HepG2 (cell line): Measurements from ENCODE around the gene LLGL1. TPM values are rescaled to one million over a fixed set of nuclear protein-coding genes. Genes with fewer than 3 reads are reported as not detected.
A peak's percentile ranks its signal among the peaks of the same experiment; 100 is the strongest.

Experiments
- HMG20B ChIP-seq: conservative IDR thresholded peaks from 2 replicates; pipeline ENCODE4 v1.6.1; 2016; ENCODE audit warnings: missing genetic modification reagents, missing compliant biosample characterization
- KAT8 ChIP-seq: IDR thresholded peaks from 2 replicates; pipeline ENCODE4 v1.6.1; 2016; ENCODE audit warnings: missing genetic modification reagents, missing compliant biosample characterization
- MLX ChIP-seq: IDR thresholded peaks from 2 replicates; pipeline ENCODE4 v1.6.1; 2016
- RCOR2 ChIP-seq: IDR thresholded peaks from 2 replicates; pipeline ENCODE4 v1.6.1; 2016; ENCODE audit warnings: missing biosample characterization, missing genetic modification reagents
- SOX13 ChIP-seq, 3 experiments: fragments of 450-650 bp in 1 of 3; sonication (generic) in 1 of 3; formaldehyde crosslinking in 1 of 3; IDR thresholded peaks in 2 of 3; conservative IDR thresholded peaks in 1 of 3; 2 replicates each; pipeline versions ENCODE4 v1.5.0 to v1.6.1; 2016 to 2020; ENCODE audit warnings: antibody characterized with exemption in 1 of 3, mild to moderate bottlenecking in 1 of 3, missing compliant biosample characterization in 1 of 3, missing genetic modification reagents in 1 of 3, moderate library complexity in 1 of 3
- TFDP1 ChIP-seq: IDR thresholded peaks from 2 replicates; pipeline ENCODE4 v1.6.1; 2016; ENCODE audit warnings: missing compliant biosample characterization, missing genetic modification reagents, borderline replicate concordance
- ZBED4 ChIP-seq: sonication (generic); formaldehyde crosslinking; IDR thresholded peaks from 2 replicates; pipeline ENCODE4 v1.4.0; 2020; ENCODE audit warnings: missing genetic modification reagents, borderline replicate concordance
- ZBTB7A ChIP-seq: sonication (generic); formaldehyde crosslinking; IDR thresholded peaks from 2 replicates; pipeline ENCODE4 v1.8.0; 2022; ENCODE audit warnings: mild to moderate bottlenecking, missing genetic modification reagents
- ZFP41 ChIP-seq: sonication (generic); formaldehyde crosslinking; IDR thresholded peaks from 2 replicates; pipeline ENCODE4 v1.4.0; 2020; ENCODE audit warnings: mild to moderate bottlenecking, missing genetic modification reagents, borderline replicate concordance
- ZFP62 ChIP-seq: sonication (generic); formaldehyde crosslinking; IDR thresholded peaks from 2 replicates; pipeline ENCODE4 v1.4.0; 2020; ENCODE audit warnings: missing genetic modification reagents
- ZHX2 ChIP-seq, 2 experiments: sonication (generic) in 1 of 2; formaldehyde crosslinking in 1 of 2; IDR thresholded peaks; 2 replicates each; pipeline versions ENCODE4 v1.6.1 to v1.9.0; 2014 to 2022; ENCODE audit warnings: antibody characterized with exemption in 1 of 2, borderline replicate concordance in 1 of 2, inconsistent platforms in 1 of 2, low read depth in 1 of 2, missing genetic modification reagents in 1 of 2
- ZNF660 ChIP-seq: sonication (generic); formaldehyde crosslinking; IDR thresholded peaks from 2 replicates; pipeline ENCODE4 v1.5.1; 2020; ENCODE audit warnings: mild to moderate bottlenecking, low read depth, missing genetic modification reagents, borderline replicate concordance
- ZNF709 ChIP-seq: sonication (generic); formaldehyde crosslinking; IDR thresholded peaks from 2 replicates; pipeline ENCODE4 v1.5.0; 2020; ENCODE audit warnings: mild to moderate bottlenecking, missing genetic modification reagents
- polyA plus RNA-seq, 8 experiments: library from polyadenylated mRNA; depleted of rRNA in 3 of 8; stranded (reverse) in 7 of 8; unstranded in 1 of 8; fragments of >200 nt; fragmentation: Illumina TruSeq in 4 of 8; extraction: Trizol in 4 of 8; gene quantifications; 2 replicates each; pipeline versions ENCODE4 v1.2.1 to v1.2.3, GENCODE V29; 2011 to 2016; ENCODE audit warnings: low read depth in 4 of 8, missing spikeins in 1 of 8, mixed read lengths in 1 of 8; ENCODE audit not compliant: insufficient read depth in 1 of 8
- total RNA-seq, 5 experiments: library from RNA; depleted of rRNA; stranded (reverse); fragments of >200 nt; fragmentation: Illumina TruSeq; extraction: Trizol; gene quantifications; 2 replicates each; pipeline ENCODE4 v1.2.3, GENCODE V29; 2016; ENCODE audit warnings: low read depth in 1 of 5

The LLGL1 gene
- total and polyA plus RNA-seq, 2 of the 13 experiments (the other 11 are each of a cell fraction or from before 2014, with no cell fraction given), result 15.0 to 15.3 TPM

GRCh38 chr17:18191236-18191667, 34.2 kb upstream of the LLGL1 start (continued):
- no peak for TF ChIP-seq MLX (CRISPR knock-in tag)
- peak; percentile 36; the same call in 1 of the 2 replicates for TF ChIP-seq KAT8 (CRISPR knock-in tag)
- no peak for TF ChIP-seq ZFP62 (CRISPR knock-in tag)
- 0 out of 2 replicates have a peak, but pooled peaks have one; percentile 42 for TF ChIP-seq ZBED4 (CRISPR knock-in tag)
- TF ChIP-seq SOX13 (IDR thresholded peaks at IDR 0.05), result no peak
- 0 out of 4 replicates have a peak, but pooled peaks of 1 of the 2 experiments have one; percentile 36 for TF ChIP-seq SOX13 (CRISPR knock-in tag; conservative IDR thresholded peaks at IDR 0.05 in 1 of 2, IDR thresholded peaks at IDR 0.05 in 1 of 2)
- TF ChIP-seq ZNF660 (CRISPR knock-in tag), result no peak
- no peak for TF ChIP-seq ZFP41 (CRISPR knock-in tag)
- TF ChIP-seq ZNF709 (CRISPR knock-in tag), result no peak
- no peak for TF ChIP-seq TFDP1 (CRISPR knock-in tag)
- TF ChIP-seq ZBTB7A (CRISPR knock-in tag), result 0 out of 2 replicates have a peak, but pooled peaks have one; percentile 18
- TF ChIP-seq HMG20B (CRISPR knock-in tag), result 0 out of 2 replicates have a peak, but pooled peaks have one; percentile 31
- peak; percentile 50; the same call in 1 of the 2 replicates for TF ChIP-seq RCOR2 (CRISPR knock-in tag)
- TF ChIP-seq ZHX2 (IDR thresholded peaks at IDR 0.05; ENCODE audit: low read depth), result no peak
- TF ChIP-seq ZHX2 (CRISPR knock-in tag; IDR thresholded peaks at IDR 0.05; ENCODE audit: borderline replicate concordance), result no peak
